IMR-90 (cell line): ENCODE data around the gene PRR23E. TPM values are rescaled to one million over a fixed set of nuclear protein-coding genes. Genes with fewer than 3 reads are reported as not detected.
A peak's percentile ranks its signal among the peaks of the same experiment; 100 is the strongest.

Experiments
- ATAC-seq: fragments of 200-7000 bp; cut with Tn5 transposase; 2 replicates; pipeline ENCODE4 v1.9.1; 2020; ENCODE audit warnings: low read depth, mild to moderate bottlenecking, moderate library complexity
- BruUV-seq: library from RNA; stranded (reverse); fragments of 400-500 nt; replicated peaks from 2 replicates; lab custom pipeline; 2021; lab: Mats Ljungman, UMichigan
- CTCF ChIA-PET: fragments of 300-600 bp; formaldehyde crosslinking; extraction: SDS; loops from one replicate; lab custom pipeline; 2021; ENCODE audit warnings: antibody characterized with exemption; lab: Yijun Ruan, JAX
- POLR2A ChIA-PET: fragments of 300-600 bp; sonication (Branson Sonifier 250); formaldehyde crosslinking; loops from one replicate; lab custom pipeline; 2022; ENCODE audit warnings: antibody characterized with exemption; ENCODE audit not compliant: unreplicated experiment; lab: Charles Lee
- DNase-seq: peaks from one replicate; pipeline ENCODE4 v3.0.0; 2013
- H2AFZ ChIP-seq: replicated peaks from 2 replicates; pipeline ENCODE3; 2013; ENCODE audit warnings: low read length, mild to moderate bottlenecking; ENCODE audit not compliant: poor library complexity
- H2AK5ac ChIP-seq: 2 replicates; pipeline ENCODE4 v1.6.1; 2013; ENCODE audit warnings: low read depth, low read length, inconsistent platforms
- H2AK9ac ChIP-seq: replicated peaks from 2 replicates; pipeline ENCODE3; 2013; ENCODE audit warnings: mild to moderate bottlenecking, low read depth, low read length, moderate library complexity; ENCODE audit not compliant: poor library complexity
- H2BK120ac ChIP-seq: 2 replicates; pipeline ENCODE4 v1.6.1; 2013; ENCODE audit warnings: low read depth, low read length, inconsistent platforms
- H2BK15ac ChIP-seq: 3 replicates; pipeline ENCODE4 v1.6.1; 2013; ENCODE audit warnings: low read depth, low read length, inconsistent platforms
- H2BK20ac ChIP-seq: 2 replicates; pipeline ENCODE4 v1.6.1; 2013; ENCODE audit warnings: low read depth, mild to moderate bottlenecking, inconsistent platforms, low read length, moderate library complexity
- H2BK5ac ChIP-seq: 2 replicates; pipeline ENCODE4 v1.6.1; 2013; ENCODE audit warnings: mild to moderate bottlenecking, low read depth, low read length, inconsistent platforms; ENCODE audit not compliant: poor library complexity, severe bottlenecking
- H3K14ac ChIP-seq: replicated peaks from 2 replicates; pipeline ENCODE4 v1.6.1; 2013; ENCODE audit warnings: low read depth, low read length, inconsistent platforms
- H3K18ac ChIP-seq: 2 replicates; pipeline ENCODE4 v1.6.1; 2013; ENCODE audit warnings: low read depth, low read length, control low read depth
- H3K23ac ChIP-seq: 2 replicates; pipeline ENCODE4 v1.6.1; 2013; ENCODE audit warnings: low read depth, low read length, inconsistent platforms
- H3K27ac ChIP-seq: 2 replicates; pipeline ENCODE4 v1.5.1; 2013; ENCODE audit warnings: mild to moderate bottlenecking, control low read depth, low read length; ENCODE audit not compliant: insufficient read depth
- H3K27me3 ChIP-seq: 2 replicates; pipeline ENCODE4 v1.6.1; 2013; ENCODE audit warnings: low read length; ENCODE audit not compliant: control insufficient read depth, insufficient read depth
- H3K36me3 ChIP-seq: 2 replicates; pipeline ENCODE4 v1.6.1; 2013; ENCODE audit warnings: low read length, mixed read lengths; ENCODE audit not compliant: control insufficient read depth, insufficient read depth
- H3K4ac ChIP-seq: 2 replicates; pipeline ENCODE4 v1.6.1; 2013; ENCODE audit warnings: low read depth, low read length, inconsistent platforms
- H3K4me1 ChIP-seq: 2 replicates; pipeline ENCODE4 v1.6.1; 2013; ENCODE audit warnings: low read length, mixed read lengths; ENCODE audit not compliant: control insufficient read depth, insufficient read depth
- H3K4me2 ChIP-seq: 2 replicates; pipeline ENCODE4 v1.6.1; 2013; ENCODE audit warnings: low read depth, mild to moderate bottlenecking, control low read depth, low read length, moderate library complexity
- H3K4me3 ChIP-seq: 2 replicates; pipeline ENCODE4 v1.5.1; 2013; ENCODE audit warnings: low read depth, mild to moderate bottlenecking, control low read depth, low read length, moderate library complexity; ENCODE audit not compliant: insufficient read depth
- H3K56ac ChIP-seq: 2 replicates; pipeline ENCODE4 v1.6.1; 2013; ENCODE audit warnings: low read length, inconsistent platforms; ENCODE audit not compliant: insufficient read depth; ENCODE audit errors: extremely low read depth
- H3K79me1 ChIP-seq, 2 experiments: 2 replicates each; pipeline ENCODE4 v1.6.1; 2013; ENCODE audit warnings: low read length in 2 of 2, inconsistent platforms in 1 of 2, low read depth in 1 of 2
- H3K9ac ChIP-seq: 2 replicates; pipeline ENCODE4 v1.6.1; 2013; ENCODE audit warnings: low read depth, low read length, control low read depth
- H3K9me1 ChIP-seq: 2 replicates; pipeline ENCODE4 v1.6.1; 2013; ENCODE audit warnings: low read length, inconsistent platforms; ENCODE audit not compliant: insufficient read depth
- H3K9me3 ChIP-seq: 2 replicates; pipeline ENCODE4 v1.6.1; 2013; ENCODE audit warnings: low read length; ENCODE audit not compliant: control insufficient read depth, insufficient read depth
- H4K20me1 ChIP-seq: 2 replicates; pipeline ENCODE4 v1.6.1; 2013; ENCODE audit warnings: low read length, inconsistent platforms; ENCODE audit not compliant: insufficient read depth
- H4K5ac ChIP-seq: 2 replicates; pipeline ENCODE4 v1.6.1; 2013; ENCODE audit warnings: mild to moderate bottlenecking, low read depth, low read length, control low read depth
- H4K8ac ChIP-seq, 2 experiments: 2 replicates each; pipeline ENCODE4 v1.6.1; 2013; ENCODE audit warnings: low read depth in 2 of 2, low read length in 2 of 2, control low read depth in 1 of 2, inconsistent platforms in 1 of 2
- H4K91ac ChIP-seq: 2 replicates; pipeline ENCODE4 v1.6.1; 2013; ENCODE audit warnings: low read depth, low read length, inconsistent platforms; ENCODE audit not compliant: insufficient read depth
- BHLHE40 ChIP-seq: fragments of 150-350 bp; IDR thresholded peaks from 2 replicates; pipeline ENCODE4 v1.6.1; 2016; ENCODE audit warnings: mild to moderate bottlenecking, low read depth, low read length
- CEBPB ChIP-seq: IDR thresholded peaks from 2 replicates; pipeline ENCODE4 v1.6.1; 2012; ENCODE audit warnings: low read depth, low read length, improper control_type of control experiment
- CHD1 ChIP-seq: IDR thresholded peaks from 2 replicates; pipeline ENCODE4 v1.6.1; 2012; ENCODE audit warnings: low read depth, low read length, improper control_type of control experiment
- FOS ChIP-seq: fragments of 150-350 bp; IDR thresholded peaks from 2 replicates; pipeline ENCODE4 v1.6.1; 2016; ENCODE audit warnings: low read depth, low read length
- MAFK ChIP-seq: IDR thresholded peaks from 2 replicates; pipeline ENCODE4 v1.6.1; 2012; ENCODE audit warnings: low read depth, low read length, improper control_type of control experiment
- MAZ ChIP-seq: IDR thresholded peaks from 2 replicates; pipeline ENCODE4 v1.6.1; 2012; ENCODE audit warnings: low read depth, mild to moderate bottlenecking, low read length, improper control_type of control experiment, moderate library complexity, borderline replicate concordance
- NFE2L2 ChIP-seq: fragments of 150-350 bp; IDR thresholded peaks from 2 replicates; pipeline ENCODE4 v1.6.1; 2016; ENCODE audit warnings: low read depth, mild to moderate bottlenecking, low read length
- POLR2A ChIP-seq: IDR thresholded peaks from 2 replicates; pipeline ENCODE4 v1.6.1; 2012; ENCODE audit warnings: mild to moderate bottlenecking, low read depth, low read length
- RAD21 ChIP-seq: IDR thresholded peaks from 2 replicates; pipeline ENCODE4 v1.6.1; 2012; ENCODE audit warnings: low read length, improper control_type of control experiment
- RCOR1 ChIP-seq: IDR thresholded peaks from 2 replicates; pipeline ENCODE4 v1.6.1; 2012; ENCODE audit warnings: mild to moderate bottlenecking, low read length, improper control_type of control experiment; ENCODE audit not compliant: insufficient replicate concordance
- RFX5 ChIP-seq: IDR thresholded peaks from 2 replicates; pipeline ENCODE4 v1.8.0; 2012; ENCODE audit warnings: low read depth, mild to moderate bottlenecking, low read length, moderate library complexity
- WGBS, 2 experiments: methylation state at CpG; one replicate each; pipeline versions ENCODE4 v1.1.5 to v1.1.7; 2013; ENCODE audit warnings: missing lambda C conversion rate in 2 of 2; ENCODE audit not compliant: insufficient read length in 1 of 2; ENCODE audit errors: extremely low coverage in 2 of 2; 5-methylcytosine and 5-hydroxymethylcytosine counted together
- dilution Hi-C: fragments of 300-500 bp; cut with HindIII; formaldehyde crosslinking; loops from one replicate; pipeline ENCODE4 v1.14.3; 2018; ENCODE audit warnings: low sequenced_read_pairs; ENCODE audit not compliant: unreplicated experiment
- in situ Hi-C: fragments of 300-500 bp; cut with MboI; formaldehyde crosslinking; loops from 3 replicates; pipeline ENCODE4 v1.14.3; 2019; ENCODE audit warnings: low sequenced_read_pairs, inconsistent platforms, mixed read lengths
- intact Hi-C: fragments of 100-400 bp; cut with micrococcal nuclease; formaldehyde crosslinking; loops from 2 replicates; pipeline ENCODE4 v1.10.0; 2022
- polyA plus RNA-seq, 3 experiments: library from polyadenylated mRNA; depleted of rRNA; stranded (reverse); fragments of >200 nt; gene quantifications; 2 replicates each; pipeline ENCODE4 v1.2.3, GENCODE V29; 2012; ENCODE audit warnings: low replicate concordance in 1 of 3
- total RNA-seq: library from RNA; depleted of rRNA; stranded (reverse); fragments of >200 nt; gene quantifications from 2 replicates; pipeline ENCODE4 v1.2.3, GENCODE V29; 2012
- TF ChIP-seq, protein P1 (sequence below): fragments of 150-350 bp; IDR thresholded peaks from 2 replicates; pipeline ENCODE4 v1.6.1; 2016; ENCODE audit warnings: low read depth, mild to moderate bottlenecking, low read length, moderate library complexity, borderline replicate concordance
- TF ChIP-seq, protein P2 (sequence below): conservative IDR thresholded peaks from 2 replicates; pipeline ENCODE4 v1.5.1; 2012; ENCODE audit warnings: mild to moderate bottlenecking, low read depth, low read length, improper control_type of control experiment

The PRR23E gene
- total and polyA plus RNA-seq, 2 of the 4 experiments (the other 2 are of a cell fraction) = not detected

DNA sequence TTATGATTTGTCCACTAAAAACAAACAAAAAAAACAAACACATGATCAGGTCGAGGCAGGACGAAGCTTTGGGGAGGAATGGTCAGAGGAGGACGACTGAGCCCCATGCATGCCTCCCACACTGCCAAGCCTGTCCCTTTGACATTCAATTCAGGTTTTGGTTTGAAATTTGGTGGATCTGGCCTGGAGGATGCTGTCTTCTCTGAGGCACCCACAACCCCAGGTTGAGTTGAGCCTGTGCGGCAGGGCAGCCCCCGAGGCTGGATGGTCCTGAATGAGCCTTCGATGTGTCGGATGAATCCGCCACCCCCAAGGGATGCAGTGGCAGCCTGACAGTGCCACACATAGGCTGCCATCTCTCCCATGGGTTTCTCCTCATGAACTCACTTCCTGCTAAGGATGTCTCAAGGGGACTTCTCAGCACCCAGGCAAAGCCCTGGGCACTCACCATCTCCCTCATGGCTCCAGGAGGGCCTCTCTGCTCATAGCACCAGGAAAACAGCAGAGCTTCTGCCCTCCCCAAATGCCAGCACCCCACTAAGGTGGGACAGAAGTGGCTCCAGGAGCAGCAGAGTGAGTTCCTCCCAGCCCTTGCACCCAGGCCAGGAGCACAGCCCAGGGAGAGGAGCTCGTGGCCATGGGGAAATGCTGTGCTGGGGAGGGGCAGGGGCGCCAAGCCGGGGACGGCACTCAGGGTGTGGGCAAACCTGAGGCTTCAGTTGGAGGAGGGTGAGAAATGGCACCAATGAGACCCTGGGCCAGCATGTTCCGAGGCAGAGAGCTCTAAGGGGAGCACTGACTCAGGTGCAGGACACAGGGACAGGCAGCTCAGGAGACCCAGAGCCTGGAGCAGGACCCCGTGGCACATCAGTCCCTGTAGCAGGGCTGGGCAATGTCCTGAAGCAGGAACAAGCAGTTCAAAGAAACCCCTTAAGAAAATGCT, 18.5 kb downstream of the PRR23E start:
- no peak overlapping the region for H2AK5ac ChIP-seq
- no peak overlapping the region for H3K23ac ChIP-seq
- no peak overlapping the region for H4K5ac ChIP-seq
- H4K91ac ChIP-seq = no peak overlapping the region
- no peak overlapping the region for H3K18ac ChIP-seq
- TF ChIP-seq CHD1 = no peak
- no peak for TF ChIP-seq POLR2A
- TF ChIP-seq MAFK = no peak
- no peak for TF ChIP-seq NFE2L2
- TF ChIP-seq, protein P1, sequence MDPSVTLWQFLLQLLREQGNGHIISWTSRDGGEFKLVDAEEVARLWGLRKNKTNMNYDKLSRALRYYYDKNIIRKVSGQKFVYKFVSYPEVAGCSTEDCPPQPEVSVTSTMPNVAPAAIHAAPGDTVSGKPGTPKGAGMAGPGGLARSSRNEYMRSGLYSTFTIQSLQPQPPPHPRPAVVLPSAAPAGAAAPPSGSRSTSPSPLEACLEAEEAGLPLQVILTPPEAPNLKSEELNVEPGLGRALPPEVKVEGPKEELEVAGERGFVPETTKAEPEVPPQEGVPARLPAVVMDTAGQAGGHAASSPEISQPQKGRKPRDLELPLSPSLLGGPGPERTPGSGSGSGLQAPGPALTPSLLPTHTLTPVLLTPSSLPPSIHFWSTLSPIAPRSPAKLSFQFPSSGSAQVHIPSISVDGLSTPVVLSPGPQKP = no peak
- TF ChIP-seq FOS = no peak
- no peak for TF ChIP-seq RFX5
- no peak for TF ChIP-seq BHLHE40
- no peak for TF ChIP-seq CEBPB
- TF ChIP-seq MAZ = no peak
- TF ChIP-seq RCOR1 = no peak
- TF ChIP-seq, protein P2, sequence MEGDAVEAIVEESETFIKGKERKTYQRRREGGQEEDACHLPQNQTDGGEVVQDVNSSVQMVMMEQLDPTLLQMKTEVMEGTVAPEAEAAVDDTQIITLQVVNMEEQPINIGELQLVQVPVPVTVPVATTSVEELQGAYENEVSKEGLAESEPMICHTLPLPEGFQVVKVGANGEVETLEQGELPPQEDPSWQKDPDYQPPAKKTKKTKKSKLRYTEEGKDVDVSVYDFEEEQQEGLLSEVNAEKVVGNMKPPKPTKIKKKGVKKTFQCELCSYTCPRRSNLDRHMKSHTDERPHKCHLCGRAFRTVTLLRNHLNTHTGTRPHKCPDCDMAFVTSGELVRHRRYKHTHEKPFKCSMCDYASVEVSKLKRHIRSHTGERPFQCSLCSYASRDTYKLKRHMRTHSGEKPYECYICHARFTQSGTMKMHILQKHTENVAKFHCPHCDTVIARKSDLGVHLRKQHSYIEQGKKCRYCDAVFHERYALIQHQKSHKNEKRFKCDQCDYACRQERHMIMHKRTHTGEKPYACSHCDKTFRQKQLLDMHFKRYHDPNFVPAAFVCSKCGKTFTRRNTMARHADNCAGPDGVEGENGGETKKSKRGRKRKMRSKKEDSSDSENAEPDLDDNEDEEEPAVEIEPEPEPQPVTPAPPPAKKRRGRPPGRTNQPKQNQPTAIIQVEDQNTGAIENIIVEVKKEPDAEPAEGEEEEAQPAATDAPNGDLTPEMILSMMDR = no peak
- TF ChIP-seq RAD21 = no peak
- H3K56ac ChIP-seq = no peak overlapping the region
- H3K36me3 ChIP-seq = no peaks in the 10 kb centered on the region
- in situ Hi-C loops (no loop called here), intact Hi-C loops (no loop called here), dilution Hi-C loops (no loop called here)
- CTCF ChIA-PET = interaction anchor here (0.7 kb wide), 1 partner anchor 363 kb away, joined by 3 read pairs; no protein-coding TSS in a partner anchor
- no peaks in the 10 kb centered on the region for H3K4me1 ChIP-seq
- H3K9me1 ChIP-seq = no peaks in the 10 kb centered on the region
- no peak overlapping the region for H2BK15ac ChIP-seq
- peaks cover 3% of the 10 kb centered on the region for H3K27me3 ChIP-seq
- BruUV-seq = no TSS peak
- H2BK120ac ChIP-seq = no peak overlapping the region
- no peaks in the 10 kb centered on the region for H3K79me1 ChIP-seq
- no peak for DNase-seq
- H3K4ac ChIP-seq = no peak overlapping the region
- H4K8ac ChIP-seq = no peak overlapping the region
- H4K20me1 ChIP-seq = no peaks in the 10 kb centered on the region
- ATAC-seq = no peak
- no peak overlapping the region for H2BK5ac ChIP-seq
- H3K4me2 ChIP-seq = no peak overlapping the region
- H2AFZ ChIP-seq = no peak overlapping the region
- WGBS, 2 experiments = 68% methylated on average over 9 of the region's 14 CpGs; no CpG with 5 or more reads in 1 of the 2 experiments
- H3K4me3 ChIP-seq = no peak overlapping the region
- H3K9me3 ChIP-seq = no peaks in the 10 kb centered on the region
- H3K9ac ChIP-seq = no peak overlapping the region
- no peak overlapping the region for H2BK20ac ChIP-seq
- no peak overlapping the region for H3K14ac ChIP-seq
- no peak overlapping the region for H3K27ac ChIP-seq
- POLR2A ChIA-PET = no interaction called here
- H2AK9ac ChIP-seq = peak overlapping the region; percentile 38
